ENCODE results near the gene NEK5.
"Not testable (repeated sequence)": the region's sequence is repeated elsewhere in the genome, so short reads cannot be mapped to it uniquely, and the experiment has no call there.

NEK5 gene

GRCh38 chr13:52137489-52137888 is 8.6 kb upstream of the NEK5 start:
- no peak for DNase-seq

GRCh38 chr13:52136763-52137162 is 7.9 kb upstream of the NEK5 start:
- DNase-seq = no peak

- DNase-seq = no peak
Measured at GRCh38 chr13:52130641-52131040, 1.8 kb upstream of the NEK5 start.

DNA sequence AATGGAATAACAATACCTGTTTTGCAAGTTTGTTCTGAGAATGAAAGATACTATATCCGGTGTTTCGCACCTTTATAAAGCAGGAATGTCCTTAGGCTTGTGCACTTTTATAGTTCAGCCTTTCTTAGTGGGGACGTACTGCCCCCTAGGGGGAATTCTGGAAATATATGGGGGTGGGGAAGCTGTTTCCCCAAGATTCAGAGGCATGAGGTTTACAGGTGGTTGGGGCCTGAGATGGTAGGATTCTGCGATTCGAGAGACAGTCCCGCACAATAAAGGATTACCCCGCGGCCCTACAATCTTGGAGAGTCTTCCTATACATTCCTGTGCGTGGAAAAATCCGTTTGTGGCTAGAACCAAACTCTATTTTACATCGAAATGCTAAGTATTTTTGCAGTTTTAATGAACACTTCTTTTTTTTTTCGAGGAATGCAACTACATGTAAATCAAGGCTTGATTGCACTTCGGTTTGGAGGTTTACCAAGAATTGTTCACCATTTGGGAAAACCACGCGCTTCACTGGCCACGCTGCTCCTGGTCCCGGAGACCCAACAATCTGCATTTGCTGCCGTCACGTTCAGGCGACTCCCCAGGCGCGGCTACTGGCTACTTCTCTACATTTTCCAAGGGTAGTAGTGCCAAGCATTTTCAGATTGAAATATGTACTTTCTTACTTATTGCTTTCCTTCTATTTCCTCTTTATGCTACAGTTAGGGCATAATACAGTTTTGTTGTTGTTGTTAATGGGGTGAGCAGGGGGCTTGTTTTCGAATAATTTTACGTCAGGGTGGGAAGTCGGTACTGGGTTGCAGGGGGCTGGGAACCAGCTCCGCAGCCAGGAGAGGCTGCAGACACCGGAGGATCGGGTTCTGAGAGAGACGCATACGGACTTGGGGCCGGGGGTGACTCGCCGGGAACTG is 830 bp downstream of the NEK5 start:
- peak in 2 of 4 experiments; percentile 27 to 30 for DNase-seq

DNA sequence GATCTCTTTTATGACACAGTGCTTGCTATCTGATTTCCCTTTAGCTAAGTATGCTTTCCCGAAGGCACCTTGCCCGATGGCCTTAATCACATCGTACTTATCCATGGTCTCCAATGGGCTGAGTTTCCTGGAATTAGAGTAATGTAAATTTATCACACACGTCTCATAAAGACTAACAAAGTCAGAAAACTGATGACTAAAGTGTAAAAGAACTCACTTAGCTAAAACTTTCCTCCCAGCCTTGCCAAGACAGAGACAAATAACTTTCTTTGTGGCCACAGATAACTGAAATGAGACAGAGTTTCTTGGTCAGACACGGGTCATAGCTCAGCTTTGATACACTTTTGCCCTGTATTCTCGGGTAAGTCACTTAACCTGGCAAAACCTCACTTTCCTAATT is 1.5 kb downstream of the NEK5 start:
- DNase-seq = no peak

GRCh38 chr13:52125547-52125946 is 3.3 kb downstream of the NEK5 start:
- DNase-seq = no peak

- DNase-seq = no peak
Measured at GRCh38 chr13:52118595-52118994, 10.3 kb downstream of the NEK5 start.

GRCh38 chr13:52118095-52118494 is 10.8 kb downstream of the NEK5 start:
- no peak for DNase-seq

- no peak for DNase-seq
Measured at GRCh38 chr13:52112591-52112990, 16.3 kb downstream of the NEK5 start.

DNA sequence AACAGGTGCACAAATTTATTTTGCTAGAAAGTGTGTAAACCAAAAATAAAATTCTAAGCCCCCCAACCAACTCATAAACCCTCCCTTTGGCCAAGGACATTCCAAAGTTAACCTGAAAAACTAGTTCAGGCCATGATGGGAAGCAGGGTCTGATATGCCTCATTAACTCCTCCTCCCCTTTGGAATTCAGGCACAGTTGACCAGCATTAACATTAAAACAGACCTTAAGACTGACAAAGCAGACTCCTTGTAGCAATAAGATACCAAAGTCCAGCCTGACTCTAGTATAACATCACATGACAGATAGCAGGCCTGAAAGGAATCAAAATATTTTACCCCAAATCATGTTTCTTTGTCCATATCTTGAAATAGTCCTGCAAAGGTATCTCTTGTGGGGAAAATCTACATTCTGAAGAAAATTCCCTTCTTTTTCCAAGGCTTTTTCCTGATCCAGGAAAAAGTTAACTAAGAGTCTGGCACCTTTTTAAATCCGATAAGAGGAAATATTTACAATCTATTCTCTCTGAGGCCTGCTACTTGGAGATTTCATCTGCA is 19.7 kb downstream of the NEK5 start:
- DNase-seq = no peak

GRCh38 chr13:52105841-52106240 is 23.0 kb downstream of the NEK5 start:
- DNase-seq = no peak

DNA sequence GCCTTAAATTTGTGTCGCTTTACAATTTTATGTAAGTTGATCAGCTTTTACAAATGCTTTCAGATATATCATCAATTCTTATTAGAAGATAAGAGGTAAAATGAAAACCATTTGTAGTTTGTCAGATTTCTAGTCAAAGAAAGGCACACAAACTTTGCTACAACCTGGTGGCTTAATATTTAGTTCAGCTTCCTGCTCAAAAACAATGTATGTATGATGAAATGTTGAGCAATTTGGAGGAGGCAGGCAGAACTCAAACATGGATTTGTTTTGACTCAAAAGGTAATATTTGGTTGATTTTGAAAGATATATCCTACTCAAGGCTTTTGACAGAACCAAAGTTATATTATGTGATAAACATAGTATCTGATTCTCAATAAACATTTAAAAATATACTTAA is 24.2 kb downstream of the NEK5 start:
- DNase-seq = no peak

GRCh38 chr13:52103386-52103785 is 25.5 kb downstream of the NEK5 start:
- no peak for DNase-seq

DNA sequence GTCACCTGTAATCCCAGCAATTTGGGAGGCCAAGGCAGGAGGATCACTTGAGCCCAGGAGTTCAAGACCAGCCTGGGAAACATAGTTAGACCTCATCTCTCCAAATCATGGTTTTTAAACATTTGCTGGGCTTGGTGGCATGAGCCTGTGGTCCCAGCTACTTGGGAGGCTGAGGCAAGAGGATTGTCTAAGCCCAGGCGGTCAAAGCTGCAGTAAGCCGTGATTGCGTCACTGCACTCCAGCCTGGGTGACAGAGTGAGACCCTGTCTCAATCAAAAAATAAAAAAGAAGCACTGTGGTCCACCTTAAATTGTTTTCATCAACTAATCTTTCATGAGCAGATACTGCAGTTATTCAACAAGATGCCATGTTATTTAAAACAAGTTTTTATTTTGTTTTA is 26.4 kb downstream of the NEK5 start:
- not testable (repeated sequence) for DNase-seq

- no peak for DNase-seq
Measured at GRCh38 chr13:52097197-52097596, 31.7 kb downstream of the NEK5 start.

DNA sequence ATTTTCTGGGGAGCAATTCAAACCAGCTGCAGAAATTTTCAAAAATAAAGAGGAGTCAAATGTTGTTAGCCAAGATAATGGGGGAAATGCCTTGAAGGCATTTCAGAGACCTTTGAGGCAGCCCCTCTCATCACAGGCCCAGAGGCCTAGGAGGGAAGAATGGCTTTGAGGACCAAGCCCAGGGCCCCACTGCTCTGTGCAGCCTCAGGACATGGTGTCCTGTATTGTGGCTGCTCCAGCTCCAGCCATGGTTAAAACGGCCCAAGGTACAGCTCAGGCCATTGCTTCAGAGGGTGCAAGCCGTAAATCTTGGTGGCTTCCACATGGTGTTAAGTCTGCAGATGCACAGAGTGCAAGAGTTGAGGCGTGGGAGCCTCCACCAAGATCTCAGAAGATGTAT is 32.1 kb downstream of the NEK5 start:
- DNase-seq = no peak

- no peak for DNase-seq
Measured at GRCh38 chr13:52096062-52096461, 32.8 kb downstream of the NEK5 start.

DNA sequence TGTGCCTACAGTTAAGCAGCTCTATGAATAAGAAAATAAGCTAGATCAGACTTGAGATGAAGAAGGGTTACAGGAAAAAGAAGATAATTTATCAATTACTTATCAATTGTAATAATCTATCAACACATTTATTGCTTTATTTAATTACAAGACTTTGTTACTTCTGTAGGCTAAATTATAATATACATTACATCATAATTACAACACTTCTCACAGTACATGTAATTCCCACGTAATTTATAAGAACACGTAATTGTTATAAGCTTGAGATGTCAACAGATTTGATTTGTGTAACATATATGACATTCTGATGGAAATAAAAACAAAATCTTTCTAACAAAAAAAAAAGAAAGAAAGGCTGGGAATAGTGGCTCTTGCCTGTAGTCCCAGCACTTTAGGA is 36.8 kb downstream of the NEK5 start:
- no peak for DNase-seq

- no peak for DNase-seq
Measured at GRCh38 chr13:52091473-52091872, 37.4 kb downstream of the NEK5 start.

DNA sequence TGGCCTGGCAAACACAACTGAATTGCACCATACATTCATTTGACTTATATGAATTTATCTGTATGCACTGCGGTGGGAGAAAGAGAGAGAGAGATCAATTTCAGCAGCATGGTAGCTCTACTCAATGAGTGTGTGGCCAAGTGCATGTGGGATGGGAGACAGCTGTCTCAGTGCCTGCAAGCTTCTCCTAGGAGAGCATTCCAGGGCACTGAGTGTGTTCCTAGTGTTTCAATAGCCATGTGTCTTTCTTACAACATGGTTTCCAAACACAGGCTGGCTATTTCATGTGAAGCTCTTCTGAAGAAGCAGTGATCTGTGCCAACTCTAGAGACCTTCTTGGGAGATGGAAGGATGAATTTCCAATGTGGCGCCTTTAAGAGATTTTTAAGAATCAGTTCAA is 43.5 kb downstream of the NEK5 start:
- DNase-seq = no peak

DNA sequence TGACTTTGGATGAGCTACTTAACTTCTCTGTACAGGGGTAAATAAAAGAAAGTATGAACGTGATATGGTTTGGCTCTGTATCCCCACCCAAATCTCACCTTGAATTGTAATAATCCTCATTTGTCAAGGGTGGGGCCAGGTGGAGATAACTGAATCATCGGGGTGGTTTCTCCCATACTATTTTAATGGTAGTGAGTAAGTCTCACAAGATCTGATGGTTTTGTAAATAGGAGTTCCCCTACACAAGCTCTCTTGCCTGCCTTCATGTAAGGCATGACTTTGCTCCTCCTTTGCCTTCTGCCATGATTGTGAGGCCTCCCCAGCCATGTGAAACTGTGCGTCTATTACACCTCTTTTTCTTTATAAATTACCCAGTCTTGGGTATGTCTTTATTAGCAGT is 43.9 kb downstream of the NEK5 start:
- not testable (repeated sequence) for DNase-seq

DNA sequence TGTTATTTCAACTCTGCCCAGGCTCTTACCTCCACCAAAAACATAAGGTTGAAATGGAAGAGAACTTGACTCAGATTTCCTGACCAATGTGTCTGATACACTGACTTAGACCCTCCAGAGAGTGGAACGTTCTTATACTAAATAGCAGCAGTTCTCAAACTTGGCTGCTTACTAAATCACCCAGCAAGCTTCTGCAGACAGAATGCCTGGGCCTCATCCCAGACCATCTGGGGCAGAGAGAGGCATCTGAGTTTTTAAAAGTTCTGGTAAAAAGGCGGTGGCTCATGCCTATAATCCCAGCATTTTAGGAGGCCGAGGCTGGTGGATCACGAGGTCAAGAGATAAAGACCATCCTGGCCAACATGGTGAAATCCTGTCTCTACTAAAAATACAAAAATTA is 46.3 kb downstream of the NEK5 start:
- no peak for DNase-seq

GRCh38 chr13:52079891-52080290 is 49.0 kb downstream of the NEK5 start:
- DNase-seq = not testable (repeated sequence)

GRCh38 chr13:52070929-52071523 is 57.8 kb downstream of the NEK5 start:
- no peak for DNase-seq

All from activated naive CD4-positive, alpha-beta T cell (primary cell).